GM18505 (cell line): ENCODE measurements around the gene IAPP.
"Not testable (repeated sequence)": the region's sequence is repeated elsewhere in the genome, so short reads cannot be mapped to it uniquely, and the experiment has no call there.

Experiments
- ATAC-seq: cut with Tn5 transposase; IDR thresholded peaks from one replicate; pipeline ENCODE4 v1.9.1; 2021; ENCODE audit not compliant: unreplicated experiment
- POLR2A ChIP-seq: IDR thresholded peaks from 4 replicates; pipeline ENCODE4 v1.6.1; 2011; ENCODE audit warnings: borderline replicate concordance; ENCODE audit not compliant: insufficient read depth, insufficient read length; ENCODE audit errors: extremely low read depth

Gene IAPP

GRCh38 chr12:21346542-21347205, 26.0 kb upstream of the IAPP start:
- no peak for ATAC-seq
- TF ChIP-seq POLR2A, result no peak

GRCh38 chr12:21350975-21351374, 21.7 kb upstream of the IAPP start:
- ATAC-seq, result no peak
- no peak for TF ChIP-seq POLR2A

- no peak for ATAC-seq
- TF ChIP-seq POLR2A, result no peak
Observed at GRCh38 chr12:21353487-21353886, 19.2 kb upstream of the IAPP start.

GRCh38 chr12:21353948-21354347, 18.8 kb upstream of the IAPP start:
- ATAC-seq, result no peak
- no peak for TF ChIP-seq POLR2A

GRCh38 chr12:21354641-21355040, 18.1 kb upstream of the IAPP start:
- TF ChIP-seq POLR2A, result no peak
- no peak for ATAC-seq

GRCh38 chr12:21360632-21361031, 12.1 kb upstream of the IAPP start:
- not testable (repeated sequence) for ATAC-seq

GRCh38 chr12:21369141-21369980, 3.3 kb upstream of the IAPP start:
- TF ChIP-seq POLR2A, result no peak
- no peak for ATAC-seq

GRCh38 chr12:21370845-21371449, 1.8 kb upstream of the IAPP start:
- ATAC-seq, result no peak
- TF ChIP-seq POLR2A, result no peak

GRCh38 chr12:21379218-21379617, 6.5 kb downstream of the IAPP start:
- ATAC-seq, result no peak
- no peak for TF ChIP-seq POLR2A

- ATAC-seq, result not testable (repeated sequence)
Observed at GRCh38 chr12:21381320-21381719, 8.6 kb downstream of the IAPP start.

GRCh38 chr12:21384261-21384660, 11.6 kb downstream of the IAPP start:
- no peak for ATAC-seq
- no peak for TF ChIP-seq POLR2A

GRCh38 chr12:21387174-21387573, 14.5 kb downstream of the IAPP start:
- no peak for TF ChIP-seq POLR2A

GRCh38 chr12:21392384-21392783, 19.7 kb downstream of the IAPP start:
- TF ChIP-seq POLR2A, result no peak
- no peak for ATAC-seq

More at GRCh38 chr12:21387174-21387573, 14.5 kb downstream of the IAPP start:
- ATAC-seq, result no peak

- ATAC-seq, result not testable (repeated sequence)
Observed at GRCh38 chr12:21394828-21395626, 22.3 kb downstream of the IAPP start.
